ENCODE measurements around the gene CRYAA.

DNA sequence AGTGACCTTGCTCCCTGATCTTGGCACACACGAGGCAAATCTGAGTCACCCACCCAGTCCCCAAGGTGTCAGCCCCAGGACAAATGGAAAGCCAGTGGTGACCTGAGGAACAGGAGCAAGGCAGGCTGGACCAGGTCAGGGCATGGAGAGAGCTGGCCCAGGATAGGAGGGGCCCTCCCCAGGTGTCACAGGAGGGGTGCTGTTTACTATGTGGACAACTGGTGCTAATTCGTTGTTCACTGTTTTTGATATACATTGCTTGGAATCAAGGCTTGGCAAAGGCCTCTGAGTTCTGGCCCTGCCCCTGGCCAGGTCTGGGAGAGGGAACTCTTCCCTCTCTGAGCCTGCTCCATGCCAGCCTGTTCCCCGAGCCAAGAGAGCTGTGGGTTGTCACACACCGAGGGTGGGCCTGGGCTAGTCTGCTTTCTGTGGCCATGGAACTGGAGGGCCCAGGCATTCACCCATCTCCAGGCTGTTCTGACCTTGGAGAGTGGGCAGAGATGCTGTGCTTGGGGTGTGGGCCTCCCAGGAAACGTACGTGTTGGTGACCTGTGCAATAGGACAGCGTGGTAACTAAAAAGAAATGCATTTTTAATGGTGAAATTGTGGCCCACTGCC lies 41.8 kb downstream of the CRYAA start:
- TF ChIP-seq POLR2AphosphoS5 (IDR thresholded peaks at IDR 0.05; ENCODE audit: insufficient read depth, low read depth, low read length) = no peak
- TF ChIP-seq CTCF (IDR thresholded peaks at IDR 0.05; ENCODE audit: extremely low read depth in 1 of 2, insufficient read depth in 1 of 2, low read depth in 1 of 2, low read length in 2 of 2) = no peak
- no peak for TF ChIP-seq MAX (IDR thresholded peaks at IDR 0.05; ENCODE audit: insufficient read depth, insufficient read length)
- no peak for TF ChIP-seq POLR2A (IDR thresholded peaks at IDR 0.05; ENCODE audit: low read depth, low read length)
- TF ChIP-seq EZH2 (IDR thresholded peaks at IDR 0.05; ENCODE audit: borderline replicate concordance, low read depth, low read length, severe bottlenecking) = no peak

Measured in endothelial cell of umbilical vein (primary cell).